ENCODE results near the gene UQCC3.

The UQCC3 gene

GRCh38 chr11:62671608-62672389, at the start of gene UQCC3, which contains the start of gene LBHD1:
Gene UQCC3, plus strand, starts transcription at chr11:62671673. Its CDS starts 73 bp downstream, at chr11:62671746.
Gene LBHD1, minus strand, starts transcription at chr11:62672267. Its CDS starts 2,236 bp downstream, at chr11:62670031.
- Histone ChIP-seq H3K79me2 (ENCODE audit: insufficient read depth, low read length) (peaks cover 73% of the 10 kb centered on the region), H3F3A (ENCODE audit: low read depth) (no peaks in the 10 kb centered on the region; the same call in 1 of the 2 replicates), H4K20me1 (ENCODE audit: insufficient read depth, low read length, poor library complexity, severe bottlenecking) (peaks cover 23% of the 10 kb centered on the region), H3K9ac (ENCODE audit: low read depth, low read length, poor library complexity, severe bottlenecking) (peak within 1 kb of the TSS; percentile 91), H3K27me3 (ENCODE audit: insufficient read depth, low read length, poor library complexity, severe bottlenecking) (no peaks in the 10 kb centered on the region), H3K9me3 (ENCODE audit: insufficient read depth, low read depth, low read length) (no peaks in the 10 kb centered on the region), H3K36me3 (ENCODE audit: insufficient read depth, low read length) (no peaks in the 10 kb centered on the region; the same call in 1 of the 2 replicates), H3K4me1 (ENCODE audit: insufficient read depth, low read length, poor library complexity, severe bottlenecking) (peaks cover 38% of the 10 kb centered on the region), H3K4me3 (ENCODE audit: low read length, poor library complexity, severe bottlenecking) (peak within 1 kb of the TSS; percentile 80), H3K4me2 (ENCODE audit: low read depth, low read length, poor library complexity, severe bottlenecking) (peak within 1 kb of the TSS; percentile 87), H3K9me2 (replicated peaks; ENCODE audit: low read depth, low read length) (no peaks in the 10 kb centered on the region), H2AFZ (ENCODE audit: low read length) (peak within 1 kb of the TSS; percentile 91)
- no peak for TF ChIP-seq EZH2phosphoT487 (IDR thresholded peaks at IDR 0.05; ENCODE audit: borderline replicate concordance)
- TF ChIP-seq, protein P1, sequence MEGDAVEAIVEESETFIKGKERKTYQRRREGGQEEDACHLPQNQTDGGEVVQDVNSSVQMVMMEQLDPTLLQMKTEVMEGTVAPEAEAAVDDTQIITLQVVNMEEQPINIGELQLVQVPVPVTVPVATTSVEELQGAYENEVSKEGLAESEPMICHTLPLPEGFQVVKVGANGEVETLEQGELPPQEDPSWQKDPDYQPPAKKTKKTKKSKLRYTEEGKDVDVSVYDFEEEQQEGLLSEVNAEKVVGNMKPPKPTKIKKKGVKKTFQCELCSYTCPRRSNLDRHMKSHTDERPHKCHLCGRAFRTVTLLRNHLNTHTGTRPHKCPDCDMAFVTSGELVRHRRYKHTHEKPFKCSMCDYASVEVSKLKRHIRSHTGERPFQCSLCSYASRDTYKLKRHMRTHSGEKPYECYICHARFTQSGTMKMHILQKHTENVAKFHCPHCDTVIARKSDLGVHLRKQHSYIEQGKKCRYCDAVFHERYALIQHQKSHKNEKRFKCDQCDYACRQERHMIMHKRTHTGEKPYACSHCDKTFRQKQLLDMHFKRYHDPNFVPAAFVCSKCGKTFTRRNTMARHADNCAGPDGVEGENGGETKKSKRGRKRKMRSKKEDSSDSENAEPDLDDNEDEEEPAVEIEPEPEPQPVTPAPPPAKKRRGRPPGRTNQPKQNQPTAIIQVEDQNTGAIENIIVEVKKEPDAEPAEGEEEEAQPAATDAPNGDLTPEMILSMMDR (conservative IDR thresholded peaks at IDR 0.05; ENCODE audit: low read length), result no peak

- Histone ChIP-seq H3K79me2 (ENCODE audit: insufficient read depth, low read length) (peaks cover 21% of the 10 kb centered on the region), H4K20me1 (ENCODE audit: insufficient read depth, low read length, poor library complexity, severe bottlenecking) (no peaks in the 10 kb centered on the region), H3K36me3 (ENCODE audit: insufficient read depth, low read length) (peaks cover 24% of the 10 kb centered on the region; the same call in 1 of the 2 replicates), H2AFZ (ENCODE audit: low read length) (peak overlapping the region; percentile 25; the same call in 1 of the 2 replicates), H3F3A (ENCODE audit: low read depth) (peaks cover 15% of the 10 kb centered on the region), H3K4me2 (ENCODE audit: low read depth, low read length, poor library complexity, severe bottlenecking) (peak overlapping the region; percentile 89), H3K27me3 (ENCODE audit: insufficient read depth, low read length, poor library complexity, severe bottlenecking) (no peaks in the 10 kb centered on the region), H3K4me1 (ENCODE audit: insufficient read depth, low read length, poor library complexity, severe bottlenecking) (peaks cover 12% of the 10 kb centered on the region), H3K9me2 (replicated peaks; ENCODE audit: low read depth, low read length) (no peaks in the 10 kb centered on the region), H3K9ac (ENCODE audit: low read depth, low read length, poor library complexity, severe bottlenecking) (peak overlapping the region; percentile 88), H3K4me3 (ENCODE audit: low read length, poor library complexity, severe bottlenecking) (peak overlapping the region; percentile 83), H3K9me3 (ENCODE audit: insufficient read depth, low read depth, low read length) (no peaks in the 10 kb centered on the region)
- no peak for TF ChIP-seq EZH2phosphoT487 (IDR thresholded peaks at IDR 0.05; ENCODE audit: borderline replicate concordance)
These were observed 48.9 kb upstream of the UQCC3 start for GRCh38 chr11:62622476-62623089.

- Histone ChIP-seq H3K9ac (ENCODE audit: low read depth, low read length, poor library complexity, severe bottlenecking) (no peak overlapping the region), H3K4me3 (ENCODE audit: low read length, poor library complexity, severe bottlenecking) (no peak overlapping the region), H3K9me2 (replicated peaks; ENCODE audit: low read depth, low read length) (no peaks in the 10 kb centered on the region), H3K79me2 (ENCODE audit: insufficient read depth, low read length) (no peaks in the 10 kb centered on the region), H3K36me3 (ENCODE audit: insufficient read depth, low read length) (peaks cover 67% of the 10 kb centered on the region; the same call in 1 of the 2 replicates), H3K4me2 (ENCODE audit: low read depth, low read length, poor library complexity, severe bottlenecking) (no peak overlapping the region), H3K9me3 (ENCODE audit: insufficient read depth, low read depth, low read length) (no peaks in the 10 kb centered on the region), H3K27me3 (ENCODE audit: insufficient read depth, low read length, poor library complexity, severe bottlenecking) (no peaks in the 10 kb centered on the region), H2AFZ (ENCODE audit: low read length) (no peak overlapping the region), H3K4me1 (ENCODE audit: insufficient read depth, low read length, poor library complexity, severe bottlenecking) (no peaks in the 10 kb centered on the region), H4K20me1 (ENCODE audit: insufficient read depth, low read length, poor library complexity, severe bottlenecking) (no peaks in the 10 kb centered on the region), H3F3A (ENCODE audit: low read depth) (peaks cover 8% of the 10 kb centered on the region)
- no peak for TF ChIP-seq EZH2phosphoT487 (IDR thresholded peaks at IDR 0.05; ENCODE audit: borderline replicate concordance)
- TF ChIP-seq, protein P1 (conservative IDR thresholded peaks at IDR 0.05; ENCODE audit: low read length), result peak; percentile 29; the same call in 1 of the 2 replicates
These were observed 43.8 kb upstream of the UQCC3 start for GRCh38 chr11:62627713-62628112.

Measured in Loucy (cell line).